ENCODE measurements around the gene RNF180.
"Not testable (repeated sequence)": the region's sequence is repeated elsewhere in the genome, so short reads cannot be mapped to it uniquely, and the experiment has no call there.

Gene RNF180

GRCh38 chr5:64273276-64273675, 107.6 kb downstream of the RNF180 start:
- no peak for DNase-seq (ENCODE audit: low read depth in 2 of 2)

- no peak for DNase-seq (ENCODE audit: low read depth in 2 of 2)
Observed at GRCh38 chr5:64285188-64286130, 119.8 kb downstream of the RNF180 start.

DNA sequence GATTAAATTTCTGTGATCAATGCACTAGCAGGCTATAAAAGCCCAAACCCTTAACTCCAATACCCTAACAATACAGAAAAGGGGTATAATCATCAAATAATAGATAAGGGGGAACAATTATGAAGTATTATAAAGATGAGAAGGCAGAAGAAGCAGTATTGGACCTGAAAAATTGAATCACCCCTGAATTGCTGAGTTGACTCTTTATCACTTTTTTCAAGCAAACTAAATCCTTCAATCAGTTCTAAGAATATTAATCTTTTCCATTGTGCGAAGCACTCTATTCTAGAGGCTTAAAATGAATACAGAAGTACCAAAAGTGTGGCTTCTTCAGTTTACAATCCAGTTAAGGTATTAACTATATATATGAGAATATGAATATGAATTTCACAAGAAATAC, 120.7 kb downstream of the RNF180 start:
- no peak for DNase-seq (ENCODE audit: low read depth in 2 of 2)

- DNase-seq (ENCODE audit: low read depth in 2 of 2) = not testable (repeated sequence)
Observed at GRCh38 chr5:64288496-64288895, 122.9 kb downstream of the RNF180 start.

DNA sequence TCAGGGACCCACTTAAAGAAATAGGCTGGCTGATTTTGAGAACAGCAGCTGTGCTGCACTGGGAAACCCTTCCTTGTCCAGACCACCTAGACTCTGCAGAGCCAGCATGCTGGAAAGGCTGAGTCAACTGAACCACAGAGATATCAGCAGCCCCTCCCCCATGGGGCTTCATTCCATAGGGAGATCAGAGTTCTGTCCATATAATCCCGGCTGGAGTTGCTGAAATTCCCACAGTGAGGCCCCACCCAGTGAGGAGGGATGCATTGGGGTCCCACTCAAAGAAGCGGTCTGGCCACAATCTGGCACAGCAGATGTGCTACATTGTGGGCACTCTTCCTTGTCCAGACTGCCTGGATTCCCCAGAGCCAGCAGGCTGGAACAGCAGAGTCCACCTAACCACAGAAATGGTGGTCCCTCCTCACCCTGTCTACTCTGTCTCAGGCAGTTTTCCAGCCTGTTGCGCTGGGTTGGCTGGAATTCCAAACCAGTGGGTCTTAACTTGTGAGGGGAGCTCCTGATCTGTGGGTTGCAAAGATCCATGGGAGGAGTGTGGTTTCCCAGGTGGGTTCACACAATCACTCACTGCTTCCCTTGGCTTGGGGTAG, 127.1 kb downstream of the RNF180 start:
- DNase-seq (ENCODE audit: low read depth in 2 of 2) = no peak

- no peak for DNase-seq (ENCODE audit: low read depth in 2 of 2)
Observed at GRCh38 chr5:64295101-64295500, 129.5 kb downstream of the RNF180 start.

DNA sequence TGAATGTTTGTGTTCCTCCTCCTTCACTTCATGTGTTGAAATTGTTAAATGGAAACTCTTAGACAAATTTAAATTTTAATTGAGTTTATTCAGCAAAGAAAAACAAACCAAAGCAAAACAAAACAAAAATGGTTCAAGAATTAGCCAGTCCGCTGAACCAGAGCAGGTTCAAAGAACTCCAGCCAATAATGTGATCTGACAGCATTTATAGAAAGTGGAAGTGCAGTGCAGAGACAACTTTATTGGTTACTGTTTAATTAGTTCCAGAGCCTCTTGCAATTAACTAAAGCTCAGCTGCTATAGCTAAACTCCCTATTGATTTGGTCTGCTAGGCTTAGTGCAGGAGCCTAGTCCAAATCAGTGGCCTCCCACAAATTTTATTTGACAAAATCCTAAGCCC, 132.9 kb downstream of the RNF180 start:
- no peak for DNase-seq (ENCODE audit: low read depth in 2 of 2)

DNA sequence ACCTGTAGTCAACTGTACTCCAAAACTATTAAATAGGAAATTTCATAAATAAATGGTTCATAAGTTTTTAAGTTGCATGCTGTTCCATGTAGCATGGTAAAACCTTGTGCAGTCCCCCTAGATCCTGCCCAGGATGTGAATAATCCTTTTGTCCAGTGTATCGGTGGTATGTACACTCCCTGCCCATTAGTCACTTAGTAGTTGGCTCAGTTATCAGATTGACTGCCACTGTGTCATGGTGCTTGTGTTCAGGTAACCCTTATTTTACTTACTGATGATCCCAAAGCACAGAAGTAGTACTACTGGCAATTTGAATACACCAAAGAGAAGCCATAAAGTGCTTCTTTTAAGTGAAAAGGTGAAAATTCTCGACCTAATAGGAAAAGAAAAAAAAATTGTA, 134.2 kb downstream of the RNF180 start:
- DNase-seq (ENCODE audit: low read depth in 2 of 2) = no peak

- no peak for DNase-seq (ENCODE audit: low read depth in 2 of 2)
Observed at GRCh38 chr5:64301566-64301965, 135.9 kb downstream of the RNF180 start.

GRCh38 chr5:64308135-64308534, 142.5 kb downstream of the RNF180 start:
- no peak for DNase-seq (ENCODE audit: low read depth in 2 of 2)

GRCh38 chr5:64312491-64312890, 146.8 kb downstream of the RNF180 start:
- no peak for DNase-seq (ENCODE audit: low read depth in 2 of 2)

GRCh38 chr5:64315778-64316177, 150.1 kb downstream of the RNF180 start:
- DNase-seq (ENCODE audit: low read depth in 2 of 2) = no peak

DNA sequence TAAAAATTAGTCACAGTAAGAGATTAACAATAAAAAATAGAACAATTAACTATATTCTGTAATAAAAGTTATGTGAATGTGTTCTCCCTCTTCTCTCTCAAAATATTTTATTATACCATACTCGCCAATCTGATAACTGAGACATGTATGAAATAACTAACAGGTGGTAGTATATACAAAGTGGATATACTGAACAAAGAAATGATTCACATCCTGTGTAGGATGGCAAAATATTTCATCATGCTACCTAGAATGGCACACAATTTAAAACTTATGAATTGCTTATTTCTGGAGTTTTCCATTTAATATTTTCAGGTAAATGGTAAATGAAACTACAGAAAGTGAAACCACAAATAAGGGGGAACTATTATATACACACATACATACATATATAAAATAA, 152.5 kb downstream of the RNF180 start:
- DNase-seq (ENCODE audit: low read depth in 2 of 2) = no peak

DNA sequence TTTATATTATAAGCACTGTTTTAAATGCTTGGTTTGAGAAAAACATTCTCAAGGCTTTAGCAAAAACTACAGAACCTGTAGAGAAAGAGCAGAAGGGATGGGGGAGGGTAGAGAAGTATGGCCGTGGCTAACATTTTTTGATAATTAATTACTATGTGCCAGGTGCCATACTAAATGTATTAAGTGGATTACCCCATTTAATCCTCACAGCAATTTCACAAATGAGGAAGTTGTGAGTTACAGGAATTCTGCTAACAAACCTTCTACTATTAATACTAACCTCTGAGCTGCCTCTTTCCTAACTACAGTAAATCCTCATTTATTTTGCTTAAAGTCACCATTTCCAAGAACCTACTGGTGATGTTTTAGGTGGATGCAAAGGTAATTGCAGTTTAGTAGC, 157.9 kb downstream of the RNF180 start:
- no peak for DNase-seq (ENCODE audit: low read depth in 2 of 2)

GRCh38 chr5:64330728-64331231, 165.1 kb downstream of the RNF180 start:
- no peak for DNase-seq (ENCODE audit: low read depth in 2 of 2)

GRCh38 chr5:64331597-64332277, 166.1 kb downstream of the RNF180 start:
- no peak for DNase-seq (ENCODE audit: low read depth in 2 of 2)

DNA sequence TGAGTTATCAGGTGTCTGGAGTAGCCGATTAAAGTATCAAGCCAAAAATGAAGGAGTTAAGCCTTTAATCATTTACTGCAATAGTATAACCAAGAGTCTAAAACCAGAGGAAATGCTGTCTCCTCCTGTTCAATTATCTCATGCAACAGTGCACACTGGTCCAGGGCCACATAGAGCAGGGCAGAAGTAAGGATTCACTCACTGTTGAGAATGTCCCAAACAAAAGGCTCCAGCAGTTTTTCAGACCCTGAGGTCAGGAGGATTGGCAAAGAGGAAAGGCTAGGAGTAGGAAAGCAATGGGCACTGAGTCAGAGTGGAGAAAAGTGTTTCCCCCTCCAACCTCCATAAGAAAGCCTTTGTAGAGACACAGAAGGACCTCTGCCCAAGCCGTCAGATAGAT, 168.2 kb downstream of the RNF180 start:
- no peak for DNase-seq (ENCODE audit: low read depth in 2 of 2)

DNA sequence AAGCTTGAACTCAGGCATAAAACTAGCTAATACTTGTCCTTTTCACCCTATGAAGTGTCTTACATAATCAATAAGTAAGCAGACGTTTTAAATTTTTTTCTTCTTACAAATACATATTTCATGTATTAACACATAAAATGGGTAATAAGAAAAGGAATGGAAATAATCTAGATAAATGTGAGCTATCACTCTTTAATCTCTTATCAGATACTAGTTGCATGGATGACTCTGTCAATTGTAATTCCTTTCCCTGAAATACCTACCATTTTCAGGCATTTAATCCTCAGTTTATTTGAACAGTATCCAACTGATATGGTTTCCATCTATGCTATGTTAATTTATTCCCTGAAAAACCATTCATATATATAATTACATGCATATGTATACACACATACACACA, 174.1 kb downstream of the RNF180 start:
- no peak for DNase-seq (ENCODE audit: low read depth in 2 of 2)

GRCh38 chr5:64340293-64340692, 174.7 kb downstream of the RNF180 start:
- DNase-seq (ENCODE audit: low read depth in 2 of 2) = no peak

GRCh38 chr5:64341340-64341739, 175.7 kb downstream of the RNF180 start:
- DNase-seq (ENCODE audit: low read depth in 2 of 2) = no peak

- DNase-seq (ENCODE audit: low read depth in 2 of 2) = no peak
Observed at GRCh38 chr5:64344501-64344900, 178.9 kb downstream of the RNF180 start.

GRCh38 chr5:64347309-64347708, 181.7 kb downstream of the RNF180 start:
- no peak for DNase-seq (ENCODE audit: low read depth in 2 of 2)

- no peak for DNase-seq (ENCODE audit: low read depth in 2 of 2)
Observed at GRCh38 chr5:64364426-64364825, 198.8 kb downstream of the RNF180 start.

Measured in stimulated activated CD8-positive, alpha-beta memory T cell treated with anti-CD3 and anti-CD28 coated beads, Interleukin-15, amount 100 ng/mL, for 48 hours (primary cell).